Stimulated activated CD4-positive, alpha-beta T cell treated with anti-CD3 and anti-CD28 coated beads, Interleukin-15, amount 100 ng/mL, for 24 hours (primary cell): Measurements from ENCODE around the gene RBBP7.

Source experiments
- DNase-seq: peaks from one replicate; pipeline ENCODE4 v3.0.0-alpha.2; 2020

Gene RBBP7

GRCh38 chrX:16825264-16826035 is 44.7 kb downstream of the RBBP7 start:
- no peak for DNase-seq

DNA sequence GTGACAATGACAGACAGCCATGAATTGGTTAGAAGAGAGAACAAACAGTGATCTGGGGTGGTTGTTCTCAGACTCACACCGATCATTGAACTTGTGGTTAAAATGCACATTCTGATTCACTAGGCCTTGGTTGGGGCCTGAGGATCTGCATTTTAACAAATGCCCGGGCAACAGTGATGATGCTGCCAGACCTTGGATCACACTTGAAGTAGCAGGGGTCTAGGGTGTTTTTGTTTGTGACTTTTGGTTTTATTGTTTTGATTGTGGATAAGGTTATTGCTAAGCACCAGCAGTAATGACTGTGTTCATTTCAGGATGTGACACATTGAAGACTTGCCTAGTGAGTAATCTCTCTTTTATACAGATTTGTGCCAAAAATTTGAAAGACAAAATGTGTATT is 47.4 kb downstream of the RBBP7 start:
- no peak for DNase-seq

GRCh38 chrX:16819634-16820033 is 50.5 kb downstream of the RBBP7 start:
- DNase-seq = no peak

GRCh38 chrX:16814597-16814996 is 55.6 kb downstream of the RBBP7 start:
- no peak for DNase-seq

- DNase-seq = no peak
Observed at GRCh38 chrX:16807976-16808542, 62.1 kb downstream of the RBBP7 start.

GRCh38 chrX:16807548-16807947 is 62.6 kb downstream of the RBBP7 start:
- DNase-seq = no peak

- DNase-seq = no peak
Observed at GRCh38 chrX:16804923-16805464, 65.2 kb downstream of the RBBP7 start.

- DNase-seq = no peak
Observed at GRCh38 chrX:16797841-16798240, 72.3 kb downstream of the RBBP7 start.

DNA sequence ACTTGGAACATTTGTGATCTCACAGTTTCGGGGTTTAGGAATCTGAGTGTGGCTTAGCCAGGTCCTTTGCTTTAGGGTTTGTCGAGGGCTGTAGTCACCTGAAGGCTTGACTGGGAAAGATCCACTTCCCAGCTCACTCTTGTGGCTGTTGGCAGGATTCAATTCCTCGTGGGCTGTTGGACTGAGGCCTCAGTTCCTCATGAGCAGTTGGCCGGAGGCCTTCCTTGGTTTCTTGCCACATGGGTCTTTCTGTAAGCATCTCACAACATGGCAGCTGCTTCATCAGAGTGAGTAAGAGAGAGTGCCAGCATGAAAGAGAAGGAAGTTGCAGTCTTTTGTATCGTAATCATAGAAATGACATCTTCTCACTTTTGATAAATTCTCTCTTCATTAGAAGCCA is 72.8 kb downstream of the RBBP7 start:
- no peak for DNase-seq

DNA sequence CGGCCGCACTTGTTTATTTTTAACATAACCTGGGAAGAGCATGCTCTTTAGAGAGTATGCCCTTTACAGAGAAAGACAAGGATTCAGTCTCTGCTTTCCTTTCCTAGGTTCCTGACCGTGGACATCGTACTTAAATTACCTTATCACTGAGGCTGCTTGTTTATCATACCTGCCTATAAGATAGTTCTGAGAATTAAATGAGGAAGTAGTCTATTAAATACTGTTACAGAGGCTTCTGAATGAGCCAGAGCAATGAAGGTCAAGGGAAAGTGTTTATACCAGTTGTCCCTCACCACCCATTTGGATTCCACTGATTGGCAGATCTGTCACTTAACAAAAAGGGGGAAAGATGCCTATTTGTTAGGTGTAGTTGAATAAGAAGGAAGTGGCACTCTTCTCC is 73.9 kb downstream of the RBBP7 start:
- no peak for DNase-seq
